ENCODE data around the gene AURKAIP1.
A peak's percentile ranks its signal among the peaks of the same experiment; 100 is the strongest.
"Not testable (repeated sequence)": the region's sequence is repeated elsewhere in the genome, so short reads cannot be mapped to it uniquely, and the experiment has no call there.

The AURKAIP1 gene

DNA sequence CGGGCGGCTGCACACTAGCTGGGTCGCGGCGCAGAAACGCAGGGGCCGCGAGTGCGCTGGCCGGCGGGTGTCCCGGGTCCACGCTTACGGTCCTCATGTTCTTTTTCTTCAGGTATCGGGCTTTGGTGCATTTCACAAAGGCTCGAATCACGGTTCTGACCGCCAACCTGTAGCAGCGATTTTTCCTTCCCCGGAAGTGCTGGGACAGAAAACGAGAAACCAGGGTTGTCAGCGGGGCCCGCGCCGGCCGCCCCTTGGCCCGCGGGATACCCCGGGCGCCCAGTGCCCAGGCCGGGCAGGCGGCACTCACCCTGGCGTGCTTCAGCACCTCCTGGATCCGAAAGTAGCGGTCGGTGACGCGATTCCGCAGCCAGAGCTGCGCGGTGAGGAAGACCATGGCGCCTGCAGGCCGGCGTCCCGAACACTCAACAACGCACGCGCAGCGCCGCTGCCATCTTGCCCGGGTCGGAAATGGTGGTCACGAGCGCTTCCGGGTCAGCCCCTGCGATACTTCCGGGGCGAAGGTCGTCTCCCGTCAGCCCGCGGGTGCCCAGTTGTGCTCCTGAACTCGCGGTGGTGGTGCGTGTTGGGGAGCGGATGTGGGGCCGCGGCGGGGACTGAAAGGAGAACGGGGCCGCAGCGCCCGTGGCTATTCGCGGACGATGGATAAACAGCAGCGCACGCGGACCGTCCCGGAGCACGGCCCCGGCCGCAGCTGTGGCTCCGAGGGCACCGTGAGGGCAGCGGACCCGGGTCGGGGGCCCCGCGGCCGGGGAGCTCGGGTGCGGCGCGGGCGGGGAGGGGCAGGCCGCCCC lies 32.0 kb upstream of the AURKAIP1 start, which contains the start of gene MRPL20:
Gene MRPL20, minus strand, starts transcription at position 473 of the 815 bp plus-strand sequence. Its CDS starts 76 bp downstream, at position 397.
- peak; percentile 91 for DNase-seq (ENCODE audit: low read depth, low spot score)

DNA sequence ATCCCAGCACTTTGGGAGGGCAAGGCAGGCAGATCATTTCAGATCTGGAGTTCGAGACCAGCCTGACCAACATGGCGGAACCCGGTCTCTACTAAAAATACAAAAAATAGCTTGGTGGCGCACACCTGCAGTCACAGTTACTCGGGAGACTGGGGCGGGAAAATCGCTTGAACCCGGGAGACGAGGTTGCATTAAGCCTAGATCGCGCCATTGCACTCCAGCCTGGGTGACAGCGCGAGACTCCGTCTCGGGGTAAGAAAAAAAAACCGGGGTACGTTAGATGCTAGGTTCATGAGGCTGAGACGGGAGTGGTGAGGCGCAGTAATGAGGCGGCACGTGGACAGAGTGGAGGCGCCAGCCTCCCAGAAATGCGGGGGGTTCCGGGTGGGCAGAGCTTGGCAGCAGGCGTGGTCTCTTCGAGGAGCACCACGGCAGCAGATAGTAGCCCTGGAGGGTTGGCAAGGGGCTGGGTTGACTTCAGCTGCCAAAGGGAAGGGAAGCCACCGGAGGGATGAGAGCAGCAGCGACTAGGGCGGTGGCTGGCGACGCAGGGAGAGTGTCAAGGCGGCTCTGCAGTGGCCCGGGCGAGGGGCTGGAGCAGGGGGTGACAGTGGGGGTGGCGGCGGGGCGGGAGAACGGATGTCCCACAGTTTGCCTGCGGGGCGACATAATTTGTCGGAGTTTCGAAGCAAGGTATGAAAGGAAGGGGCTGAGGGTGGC lies 31.3 kb upstream of the AURKAIP1 start:
- DNase-seq (ENCODE audit: low read depth, low spot score), result no peak

DNA sequence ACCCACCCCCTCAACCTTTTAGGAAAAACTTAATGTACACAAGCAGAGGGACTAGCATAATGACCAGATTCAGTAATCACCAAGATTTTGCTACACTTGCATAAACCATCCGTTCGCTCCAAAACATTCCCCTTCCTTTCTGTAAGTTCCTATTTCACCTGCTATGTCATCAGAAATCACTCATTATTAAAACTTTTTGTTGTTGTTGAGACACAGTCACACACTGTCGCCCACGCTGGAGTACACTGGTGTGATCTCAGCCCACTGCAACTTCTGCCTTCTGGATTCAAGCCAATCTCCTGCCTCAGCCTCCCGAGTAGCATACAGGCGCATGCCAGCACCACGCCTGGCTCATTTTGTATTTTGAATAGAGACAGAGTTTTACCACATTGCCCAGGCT lies 28.6 kb upstream of the AURKAIP1 start:
- no peak for DNase-seq (ENCODE audit: low read depth, low spot score)

DNA sequence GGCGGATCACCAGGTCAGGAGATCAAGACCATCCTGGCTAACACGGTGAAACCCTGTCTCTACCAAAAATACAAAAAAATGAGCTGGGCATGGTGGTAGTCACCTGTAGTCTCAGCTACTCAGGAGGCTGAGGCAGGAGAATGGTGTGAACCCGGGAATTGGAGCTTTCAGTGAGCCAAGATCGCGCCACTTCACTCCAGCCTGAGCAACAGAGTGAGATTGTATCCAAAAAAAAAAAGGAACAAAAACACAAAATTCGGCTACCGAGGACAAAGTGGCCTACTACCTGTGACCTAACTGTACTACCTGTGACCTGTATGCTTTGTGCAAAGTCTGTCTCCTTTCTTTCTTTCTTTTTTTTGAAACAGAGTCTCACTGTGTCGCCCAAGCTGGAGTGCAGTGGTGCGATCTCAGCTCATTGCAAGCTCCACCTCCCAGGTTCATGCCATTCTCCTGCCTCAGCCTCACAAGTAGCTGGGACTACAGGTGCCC lies 27.9 kb upstream of the AURKAIP1 start:
- not testable (repeated sequence) for DNase-seq (ENCODE audit: low read depth, low spot score)

DNA sequence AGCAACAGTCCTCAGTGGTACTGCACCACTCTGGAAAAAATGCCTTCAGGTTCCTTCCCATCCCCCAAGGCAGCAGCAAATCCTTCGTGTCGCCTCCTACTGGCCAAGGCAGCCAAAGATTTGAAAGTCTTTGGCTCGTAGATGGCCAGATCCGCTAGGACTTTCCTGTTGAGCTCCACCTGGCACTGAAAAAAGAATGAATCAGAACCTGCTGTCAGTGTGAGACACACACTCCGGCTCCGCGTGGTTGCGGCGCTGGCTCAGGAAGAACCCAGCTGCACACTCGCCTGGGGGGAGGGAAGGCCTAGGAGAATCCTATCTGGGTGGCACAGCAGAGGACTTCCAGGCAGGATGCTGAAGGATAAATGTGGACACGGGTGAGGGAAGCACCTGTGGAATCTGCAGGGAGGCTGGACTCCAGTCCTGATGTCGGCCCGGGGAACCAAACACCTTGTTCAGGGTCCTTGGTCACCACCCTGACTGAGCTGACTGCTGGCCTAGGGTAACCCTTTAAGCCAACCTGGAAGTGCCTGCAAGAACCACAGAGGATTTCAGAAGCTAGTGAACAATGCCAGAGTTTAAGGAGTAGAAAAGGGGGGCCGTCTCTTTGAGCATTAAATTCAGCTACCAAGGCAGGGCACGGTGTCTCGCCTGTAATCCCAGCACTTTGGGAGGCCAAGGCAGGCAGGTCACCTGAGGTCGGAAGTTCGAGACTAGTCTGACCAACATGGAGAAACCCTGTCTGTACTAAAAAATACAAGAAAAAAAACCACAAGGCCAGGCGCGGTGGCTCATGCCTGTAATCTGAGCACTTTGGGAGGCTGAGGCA lies 27.3 kb upstream of the AURKAIP1 start:
- no peak for DNase-seq (ENCODE audit: low read depth, low spot score)

DNA sequence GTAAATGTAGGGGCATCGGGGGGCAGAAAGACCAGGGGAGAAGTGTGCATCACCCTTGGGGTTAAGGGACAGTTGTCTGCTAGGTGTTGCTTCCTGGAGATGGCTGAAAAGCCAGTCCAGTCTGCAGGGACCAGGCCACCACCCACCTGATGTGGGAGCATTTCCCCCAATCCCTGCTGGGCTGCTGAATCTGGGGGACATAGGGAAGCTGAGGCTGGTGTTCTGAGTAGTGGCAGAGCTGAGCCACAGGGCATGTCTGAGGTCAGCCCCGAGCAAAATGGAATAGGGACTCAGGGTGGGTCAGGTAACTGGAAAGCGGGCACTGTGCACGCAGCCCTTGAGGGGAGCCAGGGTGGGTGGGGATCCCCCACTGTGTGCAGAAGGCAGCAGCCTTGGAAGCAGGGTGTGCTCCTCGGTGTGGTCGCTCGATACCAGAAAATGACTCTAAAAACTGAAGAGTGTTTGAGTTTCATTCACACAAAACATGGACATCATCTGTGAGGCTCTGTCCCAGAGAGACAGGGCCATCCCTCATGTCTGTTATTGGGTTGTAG lies 26.5 kb upstream of the AURKAIP1 start:
- DNase-seq (ENCODE audit: low read depth, low spot score), result no peak

DNA sequence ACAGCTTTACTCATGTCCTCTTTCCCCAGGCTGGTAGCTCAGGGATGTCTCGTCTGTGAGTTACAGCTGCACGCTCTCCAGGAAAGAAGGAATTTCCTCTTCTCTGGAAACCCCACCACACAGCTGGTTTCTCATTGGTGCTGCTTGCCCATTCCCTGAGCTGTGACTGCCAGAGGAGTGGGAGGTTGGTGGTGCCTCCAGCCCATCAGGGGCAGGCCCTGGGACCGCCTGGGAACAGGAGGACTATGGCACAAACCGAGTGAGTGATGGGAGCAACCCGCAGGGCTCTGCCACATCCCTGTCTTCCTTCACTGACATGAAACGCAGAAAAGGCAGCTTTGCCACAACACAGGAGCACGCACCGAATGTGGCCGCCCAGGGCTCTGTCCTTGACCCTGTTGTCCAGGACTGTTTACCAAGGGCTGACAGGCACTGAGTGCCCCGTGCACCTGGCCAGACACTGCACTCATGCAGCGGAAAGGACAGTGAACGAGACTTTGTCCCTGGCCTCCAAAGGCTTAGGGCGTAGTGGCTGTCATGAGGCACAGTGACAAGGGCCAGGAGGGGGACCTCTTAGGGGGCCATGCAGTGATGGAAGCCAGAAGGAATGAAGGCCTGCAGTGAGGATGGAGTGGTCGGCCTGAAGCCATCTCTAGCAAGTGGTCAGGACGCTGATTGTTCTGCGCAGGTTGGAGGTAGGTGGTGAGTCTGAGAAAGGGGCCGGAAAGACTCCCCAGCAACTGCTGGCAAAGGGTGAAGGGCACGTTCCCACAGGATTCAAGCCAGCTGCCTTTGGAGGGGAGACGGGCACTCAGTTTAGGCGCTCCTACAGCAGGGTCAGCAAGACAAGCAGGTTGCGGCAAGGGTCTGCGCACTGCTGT lies 25.8 kb upstream of the AURKAIP1 start:
- DNase-seq (ENCODE audit: low read depth, low spot score), result no peak

DNA sequence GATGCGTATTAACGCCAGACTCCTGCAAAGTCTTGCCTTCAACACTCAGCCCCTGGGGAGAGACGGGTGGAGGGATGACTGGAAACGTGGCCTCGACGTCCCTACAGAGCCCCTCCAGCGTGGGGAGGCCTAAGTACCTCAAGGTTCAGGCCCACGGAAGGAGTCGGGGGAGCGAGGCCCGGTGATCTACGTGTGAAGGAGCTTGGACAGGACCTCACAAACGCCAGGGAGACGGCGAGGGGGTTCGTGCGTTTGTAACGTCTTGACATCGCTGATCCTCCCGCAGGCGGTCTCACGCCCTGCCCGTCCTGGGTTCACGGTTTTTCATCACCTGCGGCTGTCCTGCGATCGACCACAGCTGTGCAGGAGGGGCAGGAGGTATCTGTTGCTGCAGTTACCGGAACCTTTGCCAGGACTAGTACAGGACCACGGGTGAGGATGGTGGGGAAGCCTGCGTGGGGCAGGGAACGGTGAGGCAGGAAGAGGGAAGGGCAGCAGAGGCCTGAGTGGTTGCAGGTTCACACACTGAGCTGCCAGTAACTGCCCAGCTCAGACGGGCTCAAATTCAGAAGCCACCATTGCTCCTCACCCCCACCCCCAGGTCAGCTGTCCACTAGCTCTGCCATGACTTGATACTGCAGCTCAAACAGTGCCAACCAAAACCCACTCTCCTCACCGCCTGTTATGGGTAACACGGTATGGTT lies 25.0 kb upstream of the AURKAIP1 start:
- DNase-seq (ENCODE audit: low read depth, low spot score), result no peak

DNA sequence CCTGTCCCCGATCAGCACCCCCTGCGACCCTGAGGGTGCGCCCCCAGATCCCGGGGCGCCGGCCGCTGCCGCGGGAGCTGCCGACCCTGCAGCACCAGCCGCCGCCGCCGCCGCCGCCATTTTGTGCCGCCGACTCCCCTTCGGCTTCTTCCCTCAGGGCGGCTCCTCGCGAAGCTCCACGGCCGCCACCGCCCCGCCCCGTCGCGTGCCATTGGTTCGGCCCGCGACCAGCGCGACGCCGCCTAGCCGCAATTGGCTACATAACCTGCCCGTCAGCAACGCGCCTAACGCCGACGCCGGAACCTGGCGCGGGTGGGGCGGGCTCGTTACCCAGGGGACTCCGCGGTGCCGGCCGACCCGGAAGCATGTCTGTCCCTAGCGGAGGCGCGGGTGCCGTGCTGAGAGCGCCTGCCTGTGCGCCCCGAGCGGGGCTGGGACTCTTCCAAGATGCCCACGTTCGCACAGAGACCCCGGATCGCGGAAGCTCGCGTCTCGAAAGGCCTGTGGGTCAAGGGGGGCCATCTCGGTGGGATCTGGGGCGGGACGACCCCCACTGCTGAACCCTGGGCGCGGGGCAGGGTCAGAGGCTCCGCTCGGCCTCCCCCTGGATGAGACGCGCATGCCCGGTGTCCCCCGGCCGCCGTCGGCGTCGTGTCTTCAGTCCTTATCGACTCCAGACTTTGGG lies 24.3 kb upstream of the AURKAIP1 start, which contains the start of gene CCNL2:
Gene CCNL2, minus strand, starts transcription at position 149 of the 685 bp plus-strand sequence. Its CDS starts 29 bp downstream, at position 120.
- DNase-seq (ENCODE audit: low read depth, low spot score), result peak; percentile 99

DNA sequence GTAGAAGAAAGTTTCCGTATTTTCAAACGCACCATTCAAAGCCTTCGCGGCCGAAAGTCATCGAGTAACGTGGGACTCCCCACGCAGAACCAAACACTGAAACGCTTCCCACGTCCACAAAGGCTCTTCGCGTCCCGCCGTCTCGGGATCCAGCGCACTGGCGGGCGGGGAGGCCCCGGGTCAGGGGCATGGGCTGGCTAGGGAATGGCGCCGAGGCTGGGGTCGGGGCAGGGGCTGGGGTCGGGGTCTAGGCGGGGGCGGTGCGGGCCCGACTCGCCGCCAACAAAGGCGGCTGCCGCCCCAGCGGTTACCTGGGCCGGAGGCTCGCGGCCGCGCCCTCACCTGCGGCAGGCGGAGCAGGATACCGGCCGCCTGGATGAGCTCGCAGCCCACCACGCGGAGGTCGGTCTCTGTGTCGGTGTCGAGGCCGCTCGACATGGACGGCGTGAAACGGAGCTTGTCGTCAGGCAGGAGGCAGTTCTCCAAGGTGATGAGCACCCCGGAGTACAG lies 23.7 kb upstream of the AURKAIP1 start:
- no peak for DNase-seq (ENCODE audit: low read depth, low spot score)

DNA sequence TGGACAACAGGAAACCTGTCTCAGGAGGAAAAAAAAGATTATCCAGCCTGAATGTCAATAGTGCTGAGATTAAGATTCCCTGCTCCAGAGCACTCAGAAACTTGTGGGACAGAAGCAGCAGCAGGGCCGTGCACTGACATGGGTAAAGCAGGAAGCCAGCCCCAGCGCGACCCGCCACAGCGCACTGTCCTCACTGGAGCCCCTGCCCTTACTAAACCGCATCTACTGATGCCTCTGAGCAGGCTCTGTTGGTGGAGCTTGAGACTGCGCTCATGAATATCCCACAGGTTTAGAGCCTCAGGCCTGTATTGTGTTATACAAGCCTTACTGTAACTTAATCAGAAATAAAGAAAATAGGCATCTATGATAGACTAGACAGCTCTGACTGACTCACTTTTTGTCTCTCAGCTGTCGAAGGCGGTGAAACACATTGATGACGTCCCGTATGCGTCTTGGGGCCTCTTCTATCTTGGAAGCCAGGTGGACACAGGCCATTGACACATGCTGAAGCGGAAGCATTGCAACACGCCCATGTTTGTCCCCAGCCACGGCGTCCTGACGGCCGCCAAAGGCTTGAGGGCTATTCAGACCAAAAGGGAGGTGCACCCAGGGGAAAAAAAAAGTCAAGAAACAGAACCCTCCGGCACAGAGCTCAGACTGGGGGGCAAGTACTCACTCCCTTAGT lies 23.0 kb upstream of the AURKAIP1 start:
- DNase-seq (ENCODE audit: low read depth, low spot score), result no peak

DNA sequence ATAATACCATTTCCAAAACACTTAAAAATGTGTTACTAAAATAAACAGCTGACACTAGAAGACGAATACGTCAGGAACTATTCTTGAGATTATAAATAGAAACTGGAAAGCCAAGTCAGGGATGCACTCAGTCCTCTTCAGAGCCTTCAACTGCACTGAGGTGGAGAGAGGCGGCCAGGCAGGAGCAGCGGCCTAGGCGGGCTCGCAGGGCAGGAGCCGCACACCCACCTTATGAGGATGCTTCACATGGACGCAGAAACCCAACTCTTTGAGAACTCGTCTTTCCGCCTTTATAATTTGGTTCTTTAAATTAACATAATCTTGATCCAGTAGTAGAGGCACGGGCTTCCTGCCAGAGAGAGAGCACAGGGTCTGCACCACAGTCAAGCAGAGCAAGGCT lies 20.2 kb upstream of the AURKAIP1 start:
- DNase-seq (ENCODE audit: low read depth, low spot score), result no peak

DNA sequence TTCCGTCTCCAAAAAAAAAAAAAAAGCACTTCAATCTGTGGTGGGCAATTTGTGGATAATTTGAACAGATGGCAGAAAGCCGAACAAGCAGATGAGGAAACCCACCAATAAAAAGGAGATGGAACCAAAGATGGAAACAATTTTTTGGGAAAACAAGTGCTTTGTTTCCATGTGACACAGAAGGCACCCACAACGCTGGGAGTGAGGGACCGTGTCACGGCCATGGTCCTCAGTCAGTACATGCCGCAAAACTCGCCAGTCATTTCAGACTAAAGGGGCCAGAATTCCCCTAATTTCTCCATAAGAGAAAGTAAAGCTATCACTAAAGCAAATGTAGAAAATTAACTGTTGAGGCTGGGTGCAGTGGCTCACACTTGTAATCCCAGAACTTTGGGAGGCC lies 19.1 kb upstream of the AURKAIP1 start:
- no peak for DNase-seq (ENCODE audit: low read depth, low spot score)

DNA sequence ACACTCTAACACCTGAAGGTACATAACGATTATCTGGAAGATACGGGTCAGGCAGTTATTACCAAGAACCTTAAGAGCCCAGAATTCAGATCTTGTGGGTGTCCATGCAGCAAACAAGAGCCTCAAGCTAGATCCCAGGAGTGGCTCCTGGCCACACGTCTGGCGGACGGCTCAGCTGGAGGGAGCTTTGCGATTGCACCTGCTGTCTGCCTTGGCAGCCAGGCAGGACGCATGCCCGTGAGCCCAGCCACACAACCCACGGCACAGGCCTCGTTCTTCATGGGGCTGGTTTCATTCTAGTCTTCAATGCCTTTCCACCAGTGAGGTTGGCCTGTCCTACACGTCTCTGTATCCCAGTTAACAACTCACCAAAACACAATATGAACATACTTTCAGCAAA lies 18.4 kb upstream of the AURKAIP1 start:
- DNase-seq (ENCODE audit: low read depth, low spot score), result no peak

DNA sequence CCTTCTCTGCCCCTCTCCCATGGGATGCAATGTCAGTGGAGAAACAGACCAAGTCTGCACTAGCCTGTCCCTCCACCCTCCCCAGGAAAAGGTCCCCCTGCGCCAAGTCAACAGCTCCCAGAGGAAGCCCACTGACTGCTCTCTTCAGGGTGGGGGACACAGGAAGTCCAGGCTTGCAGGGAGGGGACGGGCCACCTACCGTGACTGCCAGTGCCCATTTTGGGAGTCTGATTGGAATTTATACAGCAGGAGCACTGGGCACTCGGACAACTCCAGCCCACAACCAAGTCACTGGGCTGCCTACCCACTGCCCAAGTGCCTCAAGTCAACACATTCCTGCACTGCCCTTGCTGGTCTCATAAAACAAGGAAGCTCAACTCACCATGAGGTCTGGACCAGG lies 18.0 kb upstream of the AURKAIP1 start:
- no peak for DNase-seq (ENCODE audit: low read depth, low spot score)

DNA sequence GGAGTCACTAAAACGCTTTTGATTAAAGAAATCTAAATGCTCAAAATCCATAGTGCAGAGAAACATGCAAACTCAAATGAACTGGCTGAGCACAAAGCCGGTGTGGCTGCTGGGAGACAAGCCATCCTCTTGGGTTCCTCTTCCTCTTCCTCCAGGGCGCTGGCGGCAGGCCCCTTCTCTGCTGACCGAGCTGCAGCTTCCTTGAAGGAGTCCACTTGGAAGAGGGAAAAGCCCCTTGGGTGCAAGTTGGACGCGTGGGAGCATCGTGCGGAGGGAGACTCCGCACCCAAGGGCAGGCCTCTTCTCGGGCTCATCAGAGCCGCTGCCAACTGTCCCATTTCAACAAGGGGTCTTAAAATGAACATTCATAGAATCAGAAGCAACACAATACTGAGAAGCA lies 16.2 kb upstream of the AURKAIP1 start:
- no peak for DNase-seq (ENCODE audit: low read depth, low spot score)

DNA sequence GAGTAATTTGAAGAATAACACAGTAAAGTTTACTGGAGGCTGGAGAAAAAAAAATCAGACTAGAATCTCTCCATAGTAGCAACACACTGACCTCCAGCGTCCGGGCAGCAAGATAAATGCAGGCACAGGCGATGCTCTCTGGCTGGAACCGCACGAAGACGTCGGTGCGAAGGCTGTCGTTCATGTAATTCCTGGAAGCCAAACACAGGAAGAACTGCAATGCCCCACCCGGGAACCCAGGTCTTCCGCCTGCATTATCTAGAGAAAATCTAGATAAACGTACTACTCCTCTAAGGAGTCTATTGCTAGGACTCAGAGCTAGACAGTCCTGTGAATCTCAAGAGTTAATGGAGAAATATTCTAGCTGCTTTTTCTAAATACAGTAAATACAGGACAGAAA lies 15.7 kb upstream of the AURKAIP1 start:
- DNase-seq (ENCODE audit: low read depth, low spot score), result no peak

DNA sequence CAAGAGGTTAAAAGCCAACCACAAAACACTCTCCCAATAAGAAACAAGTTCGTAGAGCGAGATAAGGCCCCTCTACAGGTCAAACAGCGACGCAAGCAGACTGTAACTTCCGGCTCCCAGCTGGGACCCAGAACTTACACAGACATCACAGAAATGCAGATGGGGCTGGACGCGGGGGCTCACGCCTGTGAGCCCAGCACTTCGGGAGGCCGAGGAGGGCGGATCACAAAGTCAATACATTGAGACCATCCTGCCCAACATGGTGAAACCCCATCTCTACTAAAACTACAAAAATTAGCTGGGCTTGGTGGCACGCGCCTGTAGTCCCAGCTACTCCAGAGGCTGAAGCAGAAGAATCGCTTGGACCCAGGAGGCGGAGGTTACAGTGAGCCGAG lies 13.1 kb upstream of the AURKAIP1 start:
- DNase-seq (ENCODE audit: low read depth, low spot score), result no peak
